Thyroid gland (tissue), 4 donors: ENCODE measurements around the gene NODAL. TPM values are rescaled to one million over a fixed set of nuclear protein-coding genes. Genes with fewer than 3 reads are reported as not detected.
A peak's percentile ranks its signal among the peaks of the same experiment; 100 is the strongest.

Source experiments
- DNase-seq, 2 donors: peaks; one replicate each; pipeline ENCODE4 v3.0.0-alpha.2; 2019
- H3K27ac ChIP-seq, 3 donors: fragments of 200-600 bp; sonication (generic); 1 replicate in 2 of 3; 2 replicates in 1 of 3; pipeline ENCODE4 v1.5.1; 2016 to 2019; ENCODE audit warnings: mild to moderate bottlenecking in 1 of 3, moderate library complexity in 1 of 3
- H3K27me3 ChIP-seq: fragments of 200-600 bp; sonication (generic); one replicate; pipeline ENCODE4 v1.5.1; 2019
- H3K36me3 ChIP-seq, 2 donors: fragments of 200-600 bp; sonication (generic); one replicate each; pipeline ENCODE4 v1.5.1; 2016 to 2019
- H3K4me1 ChIP-seq, 2 donors: fragments of 200-600 bp; sonication (generic); one replicate each; pipeline ENCODE4 v1.5.1; 2017 to 2019
- H3K4me3 ChIP-seq, 3 donors: fragments of 200-600 bp; sonication (generic); replicated peaks in 1 of 3; 1 replicate in 2 of 3; 2 replicates in 1 of 3; pipeline ENCODE4 v1.5.1; 2016; ENCODE audit warnings: mild to moderate bottlenecking in 1 of 3
- H3K9me3 ChIP-seq: fragments of 200-600 bp; sonication (generic); one replicate; pipeline ENCODE4 v1.5.1; 2017
- CTCF ChIP-seq, 6 experiments: fragments of 200-600 bp in 3 of 6; fragments of 450-650 bp in 3 of 6; sonication (generic) in 3 of 6; IDR thresholded peaks; one replicate each; pipeline ENCODE4 v1.5.1; 2016 to 2019; ENCODE audit warnings: antibody characterized with exemption in 6 of 6, mild to moderate bottlenecking in 2 of 6, inconsistent platforms in 1 of 6, moderate library complexity in 1 of 6
- POLR2A ChIP-seq, 2 donors: fragments of 450-650 bp; IDR thresholded peaks; one replicate each; pipeline ENCODE4 v1.6.1; 2017; ENCODE audit warnings: antibody characterized with exemption in 2 of 2, mild to moderate bottlenecking in 2 of 2, moderate library complexity in 1 of 2
- WGBS, 2 donors: methylation state at CpG; one replicate each; pipeline ENCODE4 v1.1.5; 2017; 5-methylcytosine and 5-hydroxymethylcytosine counted together
- intact Hi-C: fragments of 100-400 bp; cut with DNase I; formaldehyde crosslinking; loops from one replicate; pipeline ENCODE4 v1.15.1; 2023
- total RNA-seq, 4 donors: library from RNA; depleted of rRNA; stranded (reverse); fragments of >200 nt; gene quantifications; one replicate each; pipeline ENCODE4 v1.2.3, GENCODE V29; 2016

Gene NODAL
- total RNA-seq, 4 donors from 2014 or later = not detected

- intact Hi-C loops = no loop called here
- 76 to 81% methylated on average over 9 of the region's 9 CpGs for WGBS, 2 donors
- Histone ChIP-seq H3K36me3 (peaks cover 0 to 3% of the 10 kb centered on the region in 2 donors), H3K27ac (peak overlapping the region in 1 of 3 donors; percentile 13), H3K4me1 (peaks cover 10 to 33% of the 10 kb centered on the region in 2 donors), H3K9me3 (no peaks in the 10 kb centered on the region), H3K4me3 (no peak overlapping the region), H3K27me3 (no peaks in the 10 kb centered on the region)
- no peak for DNase-seq
- no peak for TF ChIP-seq POLR2A (IDR thresholded peaks at IDR 0.05)
- no peak for TF ChIP-seq CTCF (IDR thresholded peaks at IDR 0.05)
Measured at GRCh38 chr10:70433581-70434280, 7.8 kb downstream of the NODAL start.

- intact Hi-C loops = no loop called here
- H3K27me3 ChIP-seq = no peaks in the 10 kb centered on the region
- H3K4me1 ChIP-seq = peaks cover 10 to 33% of the 10 kb centered on the region in 2 donors
- 73 to 79% methylated on average over 6 of the region's 6 CpGs for whole genome bisulfite sequencing, 2 donors
- no peak for DNase-seq
- peaks cover 8 to 9% of the 10 kb centered on the region in 2 donors for H3K36me3 ChIP-seq
- H3K9me3 ChIP-seq = no peaks in the 10 kb centered on the region
- peak overlapping the region in 1 of 3 donors; percentile 13 for H3K27ac ChIP-seq
- no peak overlapping the region for H3K4me3 ChIP-seq
- TF ChIP-seq POLR2A (IDR thresholded peaks at IDR 0.05) (no peak), CTCF (IDR thresholded peaks at IDR 0.05) (no peak)
Measured at GRCh38 chr10:70432561-70433263, 8.8 kb downstream of the NODAL start.

- no peak for DNase-seq
- WGBS, 2 donors = 87 to 90% methylated on average over 3 of the region's 4 CpGs
- TF ChIP-seq POLR2A (IDR thresholded peaks at IDR 0.05) (no peak), CTCF (IDR thresholded peaks at IDR 0.05) (no peak)
- Histone ChIP-seq H3K4me3 (no peak overlapping the region), H3K36me3 (peaks cover 8 to 16% of the 10 kb centered on the region in 2 donors), H3K4me1 (peaks cover 10 to 33% of the 10 kb centered on the region in 2 donors), H3K27me3 (no peaks in the 10 kb centered on the region), H3K9me3 (no peaks in the 10 kb centered on the region), H3K27ac (no peak overlapping the region)
- intact Hi-C loops = no loop called here
Measured at GRCh38 chr10:70432101-70432500, 9.4 kb downstream of the NODAL start.

- Histone ChIP-seq H3K9me3 (no peaks in the 10 kb centered on the region), H3K27ac (peak overlapping the region; percentile 42 to 74 (median 58)), H3K36me3 (peaks cover 11 to 24% of the 10 kb centered on the region in 2 donors), H3K27me3 (no peaks in the 10 kb centered on the region), H3K4me1 (peaks cover 10 to 33% of the 10 kb centered on the region in 2 donors), H3K4me3 (no peak overlapping the region)
- 67 to 68% methylated on average over 6 of the region's 6 CpGs for WGBS, 2 donors
- DNase-seq = peak; percentile 15 to 24
- TF ChIP-seq CTCF (IDR thresholded peaks at IDR 0.05) (no peak), POLR2A (IDR thresholded peaks at IDR 0.05) (no peak)
- intact Hi-C loops = no loop called here
Measured at GRCh38 chr10:70430493-70431445, 10.7 kb downstream of the NODAL start.
